ENCODE measurements around the gene CD300LG.
"Not testable (repeated sequence)": the region's sequence is repeated elsewhere in the genome, so short reads cannot be mapped to it uniquely, and the experiment has no call there.

The CD300LG gene

DNA sequence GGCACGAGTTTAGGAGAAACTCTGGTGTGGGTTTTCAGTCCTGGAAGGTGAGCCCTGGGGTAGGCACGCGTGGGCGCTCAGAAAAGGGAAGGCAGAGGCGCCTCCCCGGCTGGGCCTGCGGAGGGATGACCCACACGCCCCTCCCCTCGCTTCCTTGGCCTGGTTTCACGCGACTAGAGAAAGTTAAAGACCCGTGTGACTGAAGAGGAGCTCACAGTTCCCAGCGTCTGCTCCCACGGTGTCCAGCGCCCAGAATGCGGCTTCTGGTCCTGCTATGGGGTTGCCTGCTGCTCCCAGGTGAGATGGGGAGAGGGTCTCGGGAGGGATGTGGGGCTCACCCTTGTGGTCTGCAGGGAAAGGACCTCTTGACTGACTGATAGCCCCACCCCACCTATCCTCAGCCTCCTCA lies at the start of gene CD300LG:
CD300LG (plus strand) TSS at position 214 of the 409 bp plus-strand sequence; CDS start at position 255, 41 bp downstream.
- DNase-seq: no peak

DNA sequence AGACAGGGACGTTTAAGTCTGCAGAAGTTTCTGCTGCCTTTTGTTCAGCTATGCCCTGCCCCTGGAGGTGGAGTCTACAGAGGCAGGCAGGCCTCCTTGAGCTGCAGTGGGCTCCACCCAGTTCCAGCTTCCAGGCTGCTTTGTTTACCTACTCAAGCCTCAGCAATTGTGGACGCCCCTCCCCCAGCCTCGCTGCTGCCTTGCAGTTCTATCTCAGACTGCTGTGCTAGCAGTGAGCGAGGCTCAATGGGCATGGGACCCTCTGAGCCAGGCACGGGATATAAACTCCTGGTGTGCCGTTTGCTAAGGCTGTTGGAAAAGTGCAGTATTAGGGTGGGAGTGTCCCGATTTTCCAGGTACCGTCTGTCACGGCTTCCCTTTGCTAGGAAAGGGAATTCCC lies 49.0 kb upstream of the CD300LG start:
- not testable (repeated sequence) for DNase-seq

- DNase-seq: no peak
These were observed 47.9 kb upstream of the CD300LG start for GRCh38 chr17:43799047-43799446.

- no peak for DNase-seq
These were observed 46.2 kb upstream of the CD300LG start for GRCh38 chr17:43800736-43801135.

DNA sequence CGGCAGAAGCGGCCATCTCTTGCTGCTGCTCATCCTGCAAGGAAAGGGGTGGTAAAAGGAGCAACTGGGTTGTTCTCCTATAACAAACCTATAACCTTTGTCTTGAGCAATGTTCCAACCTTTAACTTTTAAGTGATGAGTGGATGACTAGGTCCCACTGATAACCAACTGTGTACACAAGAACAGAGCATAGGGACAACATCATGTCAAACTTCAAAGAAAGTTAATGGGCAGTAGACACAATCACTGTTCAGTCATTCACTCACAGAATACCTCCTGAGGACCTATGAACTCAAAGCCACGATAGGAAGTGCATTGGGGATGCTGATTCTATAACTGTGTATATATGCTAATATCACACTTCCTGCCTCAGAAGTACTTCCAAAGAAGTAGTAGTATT lies 45.1 kb upstream of the CD300LG start:
- DNase-seq: no peak

DNA sequence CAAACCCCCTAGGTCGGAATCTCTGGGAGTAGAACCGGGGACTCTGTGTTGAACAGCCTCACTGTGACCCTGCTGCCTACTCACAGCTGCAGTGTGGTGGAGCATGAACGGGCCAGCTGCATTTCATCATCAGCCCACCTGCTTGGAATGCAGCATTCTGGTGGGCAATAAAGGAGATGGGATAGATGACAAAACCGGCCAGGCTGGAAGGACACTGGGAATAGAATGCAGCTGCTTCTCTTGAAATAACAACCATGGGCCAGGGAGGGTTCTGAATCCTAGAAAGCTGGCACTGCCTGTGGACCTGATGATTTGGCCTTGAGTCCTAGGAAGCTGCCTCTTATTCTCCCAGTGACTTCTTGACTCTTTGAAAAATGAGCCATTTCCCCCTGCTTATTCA lies 43.2 kb upstream of the CD300LG start:
- DNase-seq: no peak

DNA sequence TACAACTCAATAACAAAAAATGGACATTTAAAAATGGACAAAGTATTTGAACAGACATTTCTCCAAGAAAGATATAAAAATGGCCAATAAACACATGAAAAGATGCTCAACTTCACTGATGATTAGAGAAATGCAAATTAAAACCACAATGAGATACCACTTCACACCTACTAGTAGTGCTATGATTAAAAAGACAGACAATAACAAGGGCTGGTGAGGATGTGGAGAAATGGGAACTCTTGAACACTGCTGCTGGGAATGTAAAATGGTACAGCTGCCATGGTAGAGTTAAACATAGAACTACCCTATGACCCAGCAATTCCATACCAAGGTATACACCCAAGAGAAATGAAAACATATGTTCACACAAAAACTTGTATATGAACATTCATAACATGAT lies 41.9 kb upstream of the CD300LG start:
- no peak for DNase-seq

- no peak for DNase-seq
These were observed 38.9 kb upstream of the CD300LG start for GRCh38 chr17:43808076-43808475.

DNA sequence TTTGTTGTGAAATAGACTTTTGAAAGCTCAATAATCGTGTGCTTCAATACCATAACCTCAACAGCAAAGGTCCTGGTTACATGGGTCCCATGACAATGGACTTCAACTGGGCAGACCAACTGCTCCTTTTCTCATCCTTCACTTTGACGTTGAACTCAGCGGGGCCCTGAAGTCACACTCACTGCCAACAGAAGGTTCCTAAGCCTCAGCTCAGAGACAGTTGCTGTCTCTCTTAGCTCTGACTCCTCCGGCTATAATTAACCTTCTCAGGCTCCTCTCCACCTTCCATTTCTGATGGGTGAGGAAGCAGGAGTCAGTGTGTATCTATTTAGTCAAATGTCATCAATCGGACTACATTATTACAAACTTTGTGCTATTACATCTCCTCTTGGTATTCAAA lies 37.9 kb upstream of the CD300LG start:
- no peak for DNase-seq

GRCh38 chr17:43810226-43810715 lies 36.7 kb upstream of the CD300LG start:
- no peak for DNase-seq

- DNase-seq: no peak
These were observed 36.2 kb upstream of the CD300LG start for GRCh38 chr17:43810823-43811222.

DNA sequence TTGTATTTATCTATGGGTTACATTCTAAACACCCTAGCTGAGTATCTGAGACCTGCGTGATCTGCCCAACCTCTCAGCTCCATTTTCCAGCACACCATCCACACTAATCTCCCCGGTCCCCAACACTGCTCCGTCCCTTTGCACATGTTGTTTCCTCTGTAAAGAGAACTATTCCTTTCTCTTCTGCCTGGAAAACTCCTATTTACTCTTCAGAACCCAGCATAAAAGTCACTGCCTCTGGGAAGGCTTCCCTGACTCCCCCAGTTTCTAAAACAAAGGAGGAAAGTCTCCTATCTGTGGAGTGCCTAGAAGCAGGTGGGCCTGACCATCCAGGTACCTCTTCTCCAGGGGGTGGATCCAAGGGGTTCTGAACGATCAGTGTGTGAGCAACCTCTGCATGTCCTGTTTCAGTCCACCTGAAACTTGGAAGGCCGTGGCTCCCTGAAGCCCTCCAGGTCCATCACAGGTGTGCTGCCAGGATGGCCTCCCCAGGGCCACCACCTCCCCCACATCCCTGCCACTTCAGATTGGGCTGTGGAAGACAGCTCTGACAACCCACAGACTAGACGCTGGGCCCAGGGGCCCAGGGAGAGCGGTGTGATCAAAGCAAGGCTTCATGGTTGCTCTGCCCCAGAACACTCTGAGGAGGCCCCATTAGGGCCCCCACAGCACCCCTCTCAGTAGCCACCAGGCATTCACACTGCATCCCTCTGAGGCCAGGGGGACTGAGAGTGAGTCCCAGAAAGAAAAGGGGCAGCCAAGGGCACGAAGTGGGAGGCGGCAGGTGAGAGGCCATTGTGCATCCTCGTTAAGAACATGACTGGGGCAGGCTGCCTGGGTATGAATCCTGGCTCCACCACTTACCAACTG lies 34.3 kb upstream of the CD300LG start:
- DNase-seq: no peak

DNA sequence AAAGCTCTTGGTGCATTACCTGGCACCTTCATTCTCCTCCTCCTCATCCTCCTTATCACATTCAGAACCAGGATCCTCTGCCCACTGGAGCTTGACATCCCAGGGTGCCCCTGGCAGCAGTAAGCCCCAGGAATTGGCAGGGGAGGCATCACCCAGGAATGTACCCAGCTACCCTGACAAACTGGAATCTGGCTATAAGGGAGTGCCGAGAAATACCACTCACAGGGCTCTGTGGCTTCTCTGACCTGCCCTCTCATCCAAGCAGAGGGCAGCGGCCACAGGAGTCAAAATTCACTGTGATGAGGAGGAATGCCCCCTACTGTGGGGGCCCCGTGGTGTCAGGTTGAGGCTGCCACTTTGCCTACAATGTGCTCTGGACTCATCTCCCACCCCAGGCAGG lies 33.6 kb upstream of the CD300LG start:
- no peak for DNase-seq

- DNase-seq: no peak
These were observed 33.0 kb upstream of the CD300LG start for GRCh38 chr17:43814026-43814425.

- no peak for DNase-seq
These were observed 32.3 kb upstream of the CD300LG start for GRCh38 chr17:43814714-43815113.

GRCh38 chr17:43816336-43817320 lies 30.3 kb upstream of the CD300LG start:
- DNase-seq: peak; percentile 37

GRCh38 chr17:43817826-43818225 lies 29.1 kb upstream of the CD300LG start:
- no peak for DNase-seq

GRCh38 chr17:43818966-43819365 lies 28.0 kb upstream of the CD300LG start:
- no peak for DNase-seq

- DNase-seq: no peak
These were observed 26.2 kb upstream of the CD300LG start for GRCh38 chr17:43820759-43821158.

DNA sequence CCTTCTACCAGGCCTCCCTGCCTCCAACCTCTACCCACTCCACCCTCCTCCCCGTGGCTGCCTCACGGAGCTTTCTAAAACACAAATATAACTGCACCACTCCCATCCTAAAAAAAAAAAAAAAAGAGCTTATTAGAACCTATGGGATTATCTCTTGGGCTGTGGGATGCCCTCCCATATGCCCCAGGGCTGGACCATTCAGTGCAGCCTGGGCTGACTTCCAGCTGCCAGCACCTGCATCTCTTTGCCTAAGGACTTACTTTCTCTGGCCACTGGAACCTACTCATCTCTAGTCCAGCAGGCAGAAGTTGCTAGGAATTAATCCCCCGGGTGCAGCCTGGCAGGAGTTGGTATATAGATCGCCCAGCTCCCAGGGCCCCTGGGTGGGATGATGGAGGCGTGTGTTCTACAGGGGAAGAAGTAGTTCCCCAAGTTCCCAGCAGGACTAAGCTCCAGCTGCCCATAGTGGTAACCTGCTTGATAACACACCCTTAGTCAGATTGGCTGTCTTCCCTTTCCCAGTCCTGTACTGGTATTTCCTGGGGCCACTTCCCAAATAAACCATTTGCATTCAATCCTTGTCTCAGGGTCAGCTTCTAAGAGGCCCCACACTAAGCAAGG lies 24.3 kb upstream of the CD300LG start:
- DNase-seq: no peak

GRCh38 chr17:43823350-43824084 lies 23.5 kb upstream of the CD300LG start:
- DNase-seq: no peak

GRCh38 chr17:43825567-43825966 lies 21.4 kb upstream of the CD300LG start:
- DNase-seq: no peak

Data from NCI-H2171 treated with DMSO at 0.1 percent for 48 hours (cell line).